ENCODE data around the gene CAV3.

DNA sequence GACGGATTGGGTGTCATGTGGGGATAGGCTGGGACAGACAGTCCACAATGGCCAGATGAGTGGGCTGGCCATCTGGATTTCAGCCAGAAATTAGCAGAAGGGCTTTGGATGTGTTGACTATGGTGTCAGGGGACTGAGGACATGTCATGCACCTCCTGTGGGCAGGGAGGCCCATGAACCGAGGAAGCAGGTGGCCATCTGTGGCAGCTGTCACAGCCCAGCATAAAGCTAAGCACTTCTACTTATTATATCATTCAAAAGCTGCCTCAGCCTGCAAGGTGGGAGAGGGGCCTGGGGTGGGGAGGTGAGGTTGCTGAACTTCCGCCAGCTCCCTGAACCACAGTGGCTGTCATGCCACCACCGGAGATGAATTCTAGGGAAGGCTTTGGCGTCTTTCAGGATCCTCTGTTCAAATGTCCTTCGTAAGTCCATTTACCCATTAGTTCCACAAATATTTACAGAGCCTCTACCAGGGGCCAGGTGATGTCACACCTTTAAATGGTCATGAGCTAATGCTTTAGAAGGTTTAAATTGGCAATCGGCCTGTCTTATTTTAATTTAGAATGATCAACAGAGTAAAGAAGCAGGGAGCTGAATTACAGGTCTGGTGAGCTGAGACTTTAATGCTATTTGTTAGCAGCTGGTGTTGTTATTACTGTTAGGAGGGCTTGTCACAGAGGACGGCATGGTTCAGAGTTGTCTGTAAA lies 23.6 kb upstream of the CAV3 start:
- TF ChIP-seq, protein P1, sequence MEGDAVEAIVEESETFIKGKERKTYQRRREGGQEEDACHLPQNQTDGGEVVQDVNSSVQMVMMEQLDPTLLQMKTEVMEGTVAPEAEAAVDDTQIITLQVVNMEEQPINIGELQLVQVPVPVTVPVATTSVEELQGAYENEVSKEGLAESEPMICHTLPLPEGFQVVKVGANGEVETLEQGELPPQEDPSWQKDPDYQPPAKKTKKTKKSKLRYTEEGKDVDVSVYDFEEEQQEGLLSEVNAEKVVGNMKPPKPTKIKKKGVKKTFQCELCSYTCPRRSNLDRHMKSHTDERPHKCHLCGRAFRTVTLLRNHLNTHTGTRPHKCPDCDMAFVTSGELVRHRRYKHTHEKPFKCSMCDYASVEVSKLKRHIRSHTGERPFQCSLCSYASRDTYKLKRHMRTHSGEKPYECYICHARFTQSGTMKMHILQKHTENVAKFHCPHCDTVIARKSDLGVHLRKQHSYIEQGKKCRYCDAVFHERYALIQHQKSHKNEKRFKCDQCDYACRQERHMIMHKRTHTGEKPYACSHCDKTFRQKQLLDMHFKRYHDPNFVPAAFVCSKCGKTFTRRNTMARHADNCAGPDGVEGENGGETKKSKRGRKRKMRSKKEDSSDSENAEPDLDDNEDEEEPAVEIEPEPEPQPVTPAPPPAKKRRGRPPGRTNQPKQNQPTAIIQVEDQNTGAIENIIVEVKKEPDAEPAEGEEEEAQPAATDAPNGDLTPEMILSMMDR (IDR thresholded peaks at IDR 0.05): no peak
- no peak for TF ChIP-seq POLR2A (IDR thresholded peaks at IDR 0.05)
- TF ChIP-seq EP300 (IDR thresholded peaks at IDR 0.05; ENCODE audit: low read depth): no peak
- TF ChIP-seq POLR2AphosphoS5 (IDR thresholded peaks at IDR 0.05): no peak

Data from transverse colon (tissue), 4 donors.